ENCODE measurements around the gene MAN1B1. TPM values are rescaled to one million over a fixed set of nuclear protein-coding genes. Genes with fewer than 3 reads are reported as not detected.

Gene MAN1B1
- total RNA-seq, 1 donor from 2014 or later, result 58.9 TPM

DNA sequence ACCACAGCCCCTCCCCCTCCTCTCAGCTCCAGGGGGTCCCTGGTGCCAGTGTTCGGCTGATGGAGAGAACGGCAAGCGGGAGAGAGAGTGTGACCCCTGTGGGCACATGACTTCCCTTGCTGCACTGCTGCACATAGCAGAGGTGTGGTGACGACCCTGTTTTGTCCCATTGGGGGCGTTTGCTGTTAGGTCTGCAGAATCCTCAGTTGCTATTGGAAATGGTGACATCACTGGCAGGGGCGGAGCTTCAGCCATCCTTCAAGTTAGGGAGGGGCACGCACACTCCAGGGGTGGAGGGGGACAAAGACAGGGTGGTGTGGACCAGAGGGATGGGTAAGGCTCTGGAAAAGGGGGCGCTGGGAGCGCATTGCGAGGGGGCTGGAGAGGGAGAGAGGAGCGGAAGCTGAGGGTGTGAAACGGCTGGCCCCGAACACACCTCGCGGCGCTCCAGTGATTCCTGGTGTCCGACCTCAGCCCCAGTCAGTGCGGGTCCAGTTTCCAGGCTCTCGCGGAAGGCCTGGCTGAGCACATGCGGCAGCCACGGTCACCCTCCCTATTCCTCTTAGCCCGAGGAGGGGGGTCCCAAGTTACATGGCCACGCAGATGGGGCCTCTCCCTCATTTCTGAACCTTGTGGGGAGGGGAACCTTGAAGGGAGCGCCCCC is 51.4 kb downstream of the MAN1B1 start:
- H3K9me3 Mint-ChIP-seq, result no peaks in the 10 kb centered on the region
- H3K27ac Mint-ChIP-seq, result no peak overlapping the region
- peaks cover 81% of the 10 kb centered on the region for H3K27me3 Mint-ChIP-seq
- no peak overlapping the region for H3K4me3 Mint-ChIP-seq
- TF ChIP-seq, protein P1, sequence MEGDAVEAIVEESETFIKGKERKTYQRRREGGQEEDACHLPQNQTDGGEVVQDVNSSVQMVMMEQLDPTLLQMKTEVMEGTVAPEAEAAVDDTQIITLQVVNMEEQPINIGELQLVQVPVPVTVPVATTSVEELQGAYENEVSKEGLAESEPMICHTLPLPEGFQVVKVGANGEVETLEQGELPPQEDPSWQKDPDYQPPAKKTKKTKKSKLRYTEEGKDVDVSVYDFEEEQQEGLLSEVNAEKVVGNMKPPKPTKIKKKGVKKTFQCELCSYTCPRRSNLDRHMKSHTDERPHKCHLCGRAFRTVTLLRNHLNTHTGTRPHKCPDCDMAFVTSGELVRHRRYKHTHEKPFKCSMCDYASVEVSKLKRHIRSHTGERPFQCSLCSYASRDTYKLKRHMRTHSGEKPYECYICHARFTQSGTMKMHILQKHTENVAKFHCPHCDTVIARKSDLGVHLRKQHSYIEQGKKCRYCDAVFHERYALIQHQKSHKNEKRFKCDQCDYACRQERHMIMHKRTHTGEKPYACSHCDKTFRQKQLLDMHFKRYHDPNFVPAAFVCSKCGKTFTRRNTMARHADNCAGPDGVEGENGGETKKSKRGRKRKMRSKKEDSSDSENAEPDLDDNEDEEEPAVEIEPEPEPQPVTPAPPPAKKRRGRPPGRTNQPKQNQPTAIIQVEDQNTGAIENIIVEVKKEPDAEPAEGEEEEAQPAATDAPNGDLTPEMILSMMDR (conservative IDR thresholded peaks at IDR 0.05), result no peak
- DNase-seq (ENCODE audit: extremely low spot score, unreplicated experiment), result no peak
- H3K36me3 Mint-ChIP-seq, result no peaks in the 10 kb centered on the region
- H3K4me1 Mint-ChIP-seq (ENCODE audit: unreplicated experiment), result no peaks in the 10 kb centered on the region

DNA sequence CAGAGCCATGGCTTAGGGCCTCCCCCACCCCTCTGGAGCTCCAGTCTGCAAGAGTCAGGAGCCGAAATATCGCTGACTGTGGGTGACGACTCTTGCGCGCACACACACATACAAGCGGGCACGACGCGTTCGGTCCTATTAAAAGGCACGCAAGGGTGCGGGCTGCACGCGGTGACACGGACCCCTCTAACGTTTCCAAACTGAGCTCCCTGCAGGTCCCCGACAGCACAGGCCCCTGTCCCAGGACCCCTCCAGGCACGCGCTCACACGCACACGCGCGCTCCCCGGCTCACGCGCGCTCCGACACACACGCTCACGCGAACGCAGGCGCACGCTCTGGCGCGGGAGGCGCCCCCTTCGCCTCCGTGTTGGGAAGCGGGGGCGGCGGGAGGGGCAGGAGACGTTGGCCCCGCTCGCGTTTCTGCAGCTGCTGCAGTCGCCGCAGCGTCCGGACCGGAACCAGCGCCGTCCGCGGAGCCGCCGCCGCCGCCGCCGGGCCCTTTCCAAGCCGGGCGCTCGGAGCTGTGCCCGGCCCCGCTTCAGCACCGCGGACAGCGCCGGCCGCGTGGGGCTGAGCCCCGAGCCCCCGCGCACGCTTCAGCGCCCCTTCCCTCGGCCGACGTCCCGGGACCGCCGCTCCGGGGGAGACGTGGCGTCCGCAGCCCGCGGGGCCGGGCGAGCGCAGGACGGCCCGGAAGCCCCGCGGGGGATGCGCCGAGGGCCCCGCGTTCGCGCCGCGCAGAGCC is 52.1 kb downstream of the MAN1B1 start, which contains the start of gene GRIN1:
TSS of gene GRIN1 (plus strand) at position 433 of the 746 bp plus-strand sequence. CDS start 333 bp downstream, outside the sequence.
- TF ChIP-seq, protein P1 (conservative IDR thresholded peaks at IDR 0.05), result no peak
- Mint-ChIP-seq H3K36me3 (no peaks in the 10 kb centered on the region), H3K27me3 (peaks cover 86% of the 10 kb centered on the region), H3K4me1 (ENCODE audit: unreplicated experiment) (no peaks in the 10 kb centered on the region), H3K27ac (no peak within 1 kb of the TSS), H3K9me3 (no peaks in the 10 kb centered on the region), H3K4me3 (peak within 1 kb of the TSS; percentile 49)
- no peak for DNase-seq (ENCODE audit: extremely low spot score, unreplicated experiment)

DNA sequence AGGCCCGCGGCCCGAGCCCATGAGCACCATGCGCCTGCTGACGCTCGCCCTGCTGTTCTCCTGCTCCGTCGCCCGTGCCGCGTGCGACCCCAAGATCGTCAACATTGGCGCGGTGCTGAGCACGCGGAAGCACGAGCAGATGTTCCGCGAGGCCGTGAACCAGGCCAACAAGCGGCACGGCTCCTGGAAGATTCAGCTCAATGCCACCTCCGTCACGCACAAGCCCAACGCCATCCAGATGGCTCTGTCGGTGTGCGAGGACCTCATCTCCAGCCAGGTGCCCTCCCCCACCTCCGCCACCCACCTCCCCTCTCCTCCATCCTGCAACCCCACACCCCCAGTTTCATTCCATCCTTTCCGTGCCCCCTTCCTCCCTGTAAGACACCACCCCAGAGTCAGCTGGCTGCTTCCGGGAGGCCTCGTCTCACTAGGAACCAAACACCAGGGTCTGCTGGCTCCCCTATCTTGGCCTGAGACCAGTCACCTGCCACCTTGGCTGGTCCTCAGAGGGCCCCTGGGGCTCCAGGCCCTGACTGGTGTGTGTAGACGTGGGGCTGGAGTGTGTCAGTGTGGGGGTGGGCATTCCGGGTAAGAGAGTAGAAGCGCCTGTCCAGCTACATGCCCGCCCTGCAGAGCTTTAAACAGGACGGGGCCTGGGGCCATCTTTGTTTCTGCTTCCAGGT is 52.8 kb downstream of the MAN1B1 start:
- H3K27me3 Mint-ChIP-seq, result peaks cover 85% of the 10 kb centered on the region
- DNase-seq (ENCODE audit: extremely low spot score, unreplicated experiment), result no peak
- no peaks in the 10 kb centered on the region for H3K36me3 Mint-ChIP-seq
- TF ChIP-seq, protein P1 (conservative IDR thresholded peaks at IDR 0.05), result no peak
- no peaks in the 10 kb centered on the region for H3K9me3 Mint-ChIP-seq
- peak overlapping the region; percentile 49 for H3K4me3 Mint-ChIP-seq
- H3K4me1 Mint-ChIP-seq (ENCODE audit: unreplicated experiment), result no peaks in the 10 kb centered on the region
- H3K27ac Mint-ChIP-seq, result no peak overlapping the region

DNA sequence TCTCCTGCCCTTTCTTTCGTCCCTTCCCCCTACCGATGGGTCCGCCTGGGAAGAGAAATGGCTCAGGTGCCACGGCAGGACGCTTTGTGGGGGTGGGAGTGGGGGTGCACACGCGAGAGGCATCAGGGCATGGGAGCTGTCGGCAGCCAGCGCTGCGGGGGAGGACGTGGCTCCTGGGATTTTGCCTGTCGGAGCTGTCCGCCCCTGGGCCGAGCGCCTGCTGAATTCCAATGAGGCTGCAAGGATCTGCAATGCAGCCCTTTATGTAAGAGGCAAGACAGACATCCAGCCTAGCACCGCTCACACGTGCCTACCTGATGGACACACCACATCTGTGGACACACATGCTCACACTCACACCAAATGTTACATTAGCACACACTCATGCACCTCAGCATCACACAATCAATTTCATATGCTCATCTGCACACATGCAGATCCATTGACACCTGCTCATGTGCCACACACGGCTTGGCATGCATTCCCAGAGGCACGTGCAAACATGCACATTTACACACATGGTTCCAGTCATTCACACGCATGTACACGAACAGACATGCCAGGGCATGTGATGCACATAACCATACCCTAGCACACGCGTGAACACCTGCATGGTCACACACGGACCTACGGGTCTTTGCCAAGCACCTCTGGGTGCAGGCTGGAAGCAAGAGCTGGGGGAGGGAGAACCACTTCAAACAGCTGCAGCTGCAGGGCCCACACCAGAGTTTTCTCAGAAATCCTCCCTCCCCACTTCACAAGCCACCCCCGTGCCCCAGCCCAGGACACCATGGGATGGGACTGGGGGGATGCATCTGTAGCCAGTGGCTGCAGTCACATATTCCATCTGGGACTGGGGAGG is 53.6 kb downstream of the MAN1B1 start:
- TF ChIP-seq, protein P1 (conservative IDR thresholded peaks at IDR 0.05), result no peak
- no peaks in the 10 kb centered on the region for H3K9me3 Mint-ChIP-seq
- H3K4me1 Mint-ChIP-seq (ENCODE audit: unreplicated experiment), result no peaks in the 10 kb centered on the region
- H3K27ac Mint-ChIP-seq, result no peak overlapping the region
- no peaks in the 10 kb centered on the region for H3K36me3 Mint-ChIP-seq
- H3K4me3 Mint-ChIP-seq, result no peak overlapping the region
- DNase-seq (ENCODE audit: extremely low spot score, unreplicated experiment), result no peak
- peaks cover 77% of the 10 kb centered on the region for H3K27me3 Mint-ChIP-seq

All from type B pancreatic cell (in vitro differentiated cells).